ENCODE results near the gene SP4. TPM values are rescaled to one million over a fixed set of nuclear protein-coding genes. Genes with fewer than 3 reads are reported as not detected.

SP4 gene
- total and polyA plus RNA-seq, 2 experiments from 2014 or later, result 11.9 to 41.6 TPM

DNA sequence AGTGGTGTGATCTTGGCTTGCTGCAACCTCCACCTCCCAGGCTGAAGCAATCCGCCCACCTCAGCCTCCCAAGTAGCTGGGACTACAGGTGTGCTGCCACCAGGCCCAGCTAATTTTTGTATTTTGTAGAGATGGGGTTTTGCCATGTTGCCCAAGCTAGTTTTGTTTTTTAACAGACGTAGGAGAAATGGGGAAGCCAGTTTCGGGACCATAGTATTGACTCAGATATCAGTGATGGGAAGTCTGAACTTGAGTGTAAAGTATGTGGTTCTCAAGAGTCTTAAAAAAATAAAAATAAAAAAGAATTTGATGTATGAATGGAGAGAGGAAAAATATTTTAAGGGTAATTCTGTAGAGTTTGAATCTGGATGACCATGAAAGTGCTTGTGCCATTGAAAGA lies 34.2 kb downstream of the SP4 start (continued):
- TF ChIP-seq ZNF462 (CRISPR knock-in tag; IDR thresholded peaks at IDR 0.05), result no peak
- TF ChIP-seq, protein P1, sequence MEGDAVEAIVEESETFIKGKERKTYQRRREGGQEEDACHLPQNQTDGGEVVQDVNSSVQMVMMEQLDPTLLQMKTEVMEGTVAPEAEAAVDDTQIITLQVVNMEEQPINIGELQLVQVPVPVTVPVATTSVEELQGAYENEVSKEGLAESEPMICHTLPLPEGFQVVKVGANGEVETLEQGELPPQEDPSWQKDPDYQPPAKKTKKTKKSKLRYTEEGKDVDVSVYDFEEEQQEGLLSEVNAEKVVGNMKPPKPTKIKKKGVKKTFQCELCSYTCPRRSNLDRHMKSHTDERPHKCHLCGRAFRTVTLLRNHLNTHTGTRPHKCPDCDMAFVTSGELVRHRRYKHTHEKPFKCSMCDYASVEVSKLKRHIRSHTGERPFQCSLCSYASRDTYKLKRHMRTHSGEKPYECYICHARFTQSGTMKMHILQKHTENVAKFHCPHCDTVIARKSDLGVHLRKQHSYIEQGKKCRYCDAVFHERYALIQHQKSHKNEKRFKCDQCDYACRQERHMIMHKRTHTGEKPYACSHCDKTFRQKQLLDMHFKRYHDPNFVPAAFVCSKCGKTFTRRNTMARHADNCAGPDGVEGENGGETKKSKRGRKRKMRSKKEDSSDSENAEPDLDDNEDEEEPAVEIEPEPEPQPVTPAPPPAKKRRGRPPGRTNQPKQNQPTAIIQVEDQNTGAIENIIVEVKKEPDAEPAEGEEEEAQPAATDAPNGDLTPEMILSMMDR (conservative IDR thresholded peaks at IDR 0.05; ENCODE audit: low read depth in 2 of 2), result no peak
- no peak for TF ChIP-seq JUNB (IDR thresholded peaks at IDR 0.05; ENCODE audit: unreplicated experiment)
- no peak for TF ChIP-seq POLR2AphosphoS5 (IDR thresholded peaks at IDR 0.05; ENCODE audit: low read depth)

DNA sequence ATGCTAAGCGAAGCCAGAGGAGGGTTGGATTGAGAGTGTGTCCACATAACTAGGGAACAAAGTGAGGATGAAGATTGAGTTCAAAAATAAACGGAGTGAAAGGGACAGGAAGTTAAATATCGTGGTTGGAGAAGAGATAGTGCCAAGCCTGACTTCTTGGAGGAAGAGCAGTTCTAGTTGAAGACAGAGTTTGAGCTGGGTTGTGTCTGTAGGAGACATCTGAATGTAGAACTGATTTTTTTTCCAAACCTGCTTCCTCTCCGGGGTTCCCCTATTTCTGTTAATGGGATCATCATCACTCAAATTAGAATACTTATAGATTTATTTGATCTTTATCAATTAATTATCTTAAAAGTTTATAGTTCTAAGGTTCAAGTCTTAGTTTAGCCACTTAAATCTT lies 35.6 kb downstream of the SP4 start:
- Mint-ChIP-seq H3K9me3 (peaks cover 20% of the 10 kb centered on the region), H3K36me3 (ENCODE audit: low read depth) (peaks cover 44% of the 10 kb centered on the region), H3K4me3 (no peak overlapping the region), H3K4me1 (no peaks in the 10 kb centered on the region), H3K27ac (no peak overlapping the region), H3K27me3 (ENCODE audit: insufficient read depth, low read depth, poor library complexity) (peaks cover 2% of the 10 kb centered on the region)
- Histone ChIP-seq H3K9me2 (ENCODE audit: insufficient read depth) (no peaks in the 10 kb centered on the region), H4K20me1 (replicated peaks; ENCODE audit: insufficient read depth) (peaks cover 9% of the 10 kb centered on the region; the same call in 1 of the 2 replicates), H3F3A (replicated peaks; ENCODE audit: low read depth) (no peaks in the 10 kb centered on the region), H3K4me3 (no peak overlapping the region), H3K27ac (ENCODE audit: low read depth) (no peak overlapping the region), H3K4me2 (no peak overlapping the region), H3K4me1 (ENCODE audit: insufficient read depth) (no peaks in the 10 kb centered on the region; the same call in 1 of the 2 replicates), H3K79me2 (replicated peaks; ENCODE audit: insufficient read depth) (peaks cover 54% of the 10 kb centered on the region), H2AFZ (no peak overlapping the region), H3K27me3 (ENCODE audit: insufficient read depth) (no peaks in the 10 kb centered on the region), H3K36me3 (ENCODE audit: insufficient read depth) (peaks cover 8% of the 10 kb centered on the region; the same call in 1 of the 2 replicates)
- TF ChIP-seq ZNF331 (CRISPR knock-in tag; IDR thresholded peaks at IDR 0.05; ENCODE audit: low read depth), result no peak
- TF ChIP-seq, protein P1 (conservative IDR thresholded peaks at IDR 0.05; ENCODE audit: low read depth in 2 of 2), result no peak
- no peak for TF ChIP-seq POLR2AphosphoS5 (IDR thresholded peaks at IDR 0.05; ENCODE audit: low read depth)
- TF ChIP-seq STAT1 (IDR thresholded peaks at IDR 0.05; ENCODE audit: unreplicated experiment), result no peak
- no peak for TF ChIP-seq REST (IDR thresholded peaks at IDR 0.05; ENCODE audit: unreplicated experiment)
- TF ChIP-seq EZH2 (IDR thresholded peaks at IDR 0.05; ENCODE audit: low read depth, unreplicated experiment), result no peak
- ATAC-seq (no peak), DNase-seq (ENCODE audit: low spot score) (no peak)
